OCI-LY3 (cell line): ENCODE measurements around the gene SYT2.

ENCODE experiments used
- CTCF ChIP-seq: fragments of 200-600, 300-600 bp; sonication (generic); IDR thresholded peaks from 2 replicates; pipeline ENCODE4 v1.5.1; 2014; ENCODE audit warnings: antibody characterized with exemption, low read length, low read depth
- EZH2phosphoT487 ChIP-seq: fragments of 200-600 bp; shearing (Covaris generic); IDR thresholded peaks from 2 replicates; pipeline ENCODE4 v1.6.1; 2018; ENCODE audit warnings: antibody characterized with exemption, mixed run types, low read depth

GRCh38 chr1:202622388-202622787, 87.9 kb downstream of the SYT2 start:
- TF ChIP-seq CTCF (no peak), EZH2phosphoT487 (no peak)
